HG03565 (cell line): Measurements from ENCODE around the gene GIPC1.
"Not testable (repeated sequence)": the region's sequence is repeated elsewhere in the genome, so short reads cannot be mapped to it uniquely, and the experiment has no call there.

Source experiments
- ATAC-seq: cut with Tn5 transposase; IDR thresholded peaks from one replicate; pipeline ENCODE4 v1.9.1; 2021; ENCODE audit warnings: mild to moderate bottlenecking, moderate library complexity; ENCODE audit not compliant: unreplicated experiment

Gene GIPC1

GRCh38 chr19:14496029-14496833 is at the start of gene GIPC1:
TSS of gene GIPC1 (minus strand) at chr19:14496127. CDS start at chr19:14482976, 13,151 bp downstream.
- ATAC-seq, result peak; percentile 65

GRCh38 chr19:14545716-14546082 is 49.8 kb upstream of the GIPC1 start:
- no peak for ATAC-seq

- no peak for ATAC-seq
Measured at GRCh38 chr19:14544977-14545715, 49.2 kb upstream of the GIPC1 start.

- ATAC-seq, result no peak
Measured at GRCh38 chr19:14544047-14544446, 48.1 kb upstream of the GIPC1 start.

- ATAC-seq, result no peak
Measured at GRCh38 chr19:14542711-14543328, 46.9 kb upstream of the GIPC1 start.

GRCh38 chr19:14541979-14542378 is 46.1 kb upstream of the GIPC1 start:
- not testable (repeated sequence) for ATAC-seq

- ATAC-seq, result no peak
Measured at GRCh38 chr19:14540741-14541525, 45.0 kb upstream of the GIPC1 start.

- no peak for ATAC-seq
Measured at GRCh38 chr19:14536926-14537692, 41.2 kb upstream of the GIPC1 start.

GRCh38 chr19:14533450-14533849 is 37.5 kb upstream of the GIPC1 start:
- ATAC-seq, result no peak

GRCh38 chr19:14530506-14530905 is 34.6 kb upstream of the GIPC1 start:
- ATAC-seq, result no peak

- no peak for ATAC-seq
Measured at GRCh38 chr19:14530005-14530348, 34.0 kb upstream of the GIPC1 start.

GRCh38 chr19:14529254-14530004 is 33.5 kb upstream of the GIPC1 start, which contains the start of gene TECR:
TSS of gene TECR (plus strand) at chr19:14529594. CDS start at chr19:14529697, 103 bp downstream.
- ATAC-seq, result peak; percentile 94

- no peak for ATAC-seq
Measured at GRCh38 chr19:14528419-14529253, 32.7 kb upstream of the GIPC1 start.

GRCh38 chr19:14526423-14526822 is 30.5 kb upstream of the GIPC1 start:
- ATAC-seq, result no peak

- no peak for ATAC-seq
Measured at GRCh38 chr19:14525729-14526128, 29.8 kb upstream of the GIPC1 start.

GRCh38 chr19:14520543-14520942 is 24.6 kb upstream of the GIPC1 start:
- ATAC-seq, result no peak

- ATAC-seq, result no peak
Measured at GRCh38 chr19:14519860-14520407, 24.0 kb upstream of the GIPC1 start.

- ATAC-seq, result no peak
Measured at GRCh38 chr19:14519245-14519859, 23.4 kb upstream of the GIPC1 start.
